GM12878 (cell line): ENCODE results near the gene IRF4. TPM values are rescaled to one million over a fixed set of nuclear protein-coding genes. Genes with fewer than 3 reads are reported as not detected.
A peak's percentile ranks its signal among the peaks of the same experiment; 100 is the strongest.

Source experiments
- ATAC-seq: fragments of 200-7000 bp; cut with Tn5 transposase; 3 replicates; pipeline ENCODE4 v1.9.1; 2020; ENCODE audit warnings: mild to moderate bottlenecking, moderate library complexity
- BruUV-seq: library from RNA; stranded (reverse); fragments of 400-500 nt; replicated peaks from 2 replicates; lab custom pipeline; 2021; lab: Mats Ljungman, UMichigan
- CTCF ChIA-PET: fragments of 300-600 bp; sonication (Branson Sonifier 250); formaldehyde crosslinking; extraction: SDS; loops from one replicate; lab custom pipeline; 2021; ENCODE audit warnings: inconsistent platforms; lab: Yijun Ruan, JAX
- POLR2A ChIA-PET: fragments of 350-600 bp; formaldehyde crosslinking; extraction: SDS; loops from one replicate; lab custom pipeline; 2021; ENCODE audit warnings: inconsistent platforms; lab: Charles Lee
- RAD21 ChIA-PET: fragments of 300-600 bp; sonication (Branson Sonifier 250); formaldehyde crosslinking; loops from one replicate; lab custom pipeline; 2023; ENCODE audit warnings: antibody characterized with exemption; ENCODE audit not compliant: unreplicated experiment; lab: Charles Lee
- SMC1A ChIA-PET: fragments of 300-600 bp; sonication (Branson Sonifier 250); formaldehyde crosslinking; loops from one replicate; lab custom pipeline; 2023; ENCODE audit not compliant: unreplicated experiment, uncharacterized antibody; lab: Charles Lee
- DNase-seq: peaks from one replicate; pipeline ENCODE4 v3.0.0-alpha.2; 2011; ENCODE audit warnings: low read depth, low spot score
- FAIRE-seq: peaks from 3 replicates; lab custom pipeline; 2011; peaks lifted over from hg19 to GRCh38; lab: Jason Lieb, UNC
- H2AFZ ChIP-seq: 2 replicates; pipeline ENCODE4 v1.6.0; 2011; ENCODE audit warnings: low read depth, low read length, control low read depth; ENCODE audit not compliant: control insufficient read depth
- H3K27ac ChIP-seq: 2 replicates; pipeline ENCODE4 v1.5.1; 2011; ENCODE audit warnings: control low read depth; ENCODE audit not compliant: control insufficient read depth, insufficient read depth
- H3K27me3 ChIP-seq, 2 experiments: replicated peaks in 1 of 2; 2 replicates each; pipeline versions ENCODE4 v1.6.0 to v1.6.1; 2011; ENCODE audit warnings: low read length in 1 of 2; ENCODE audit not compliant: control insufficient read depth in 2 of 2, insufficient read depth in 2 of 2
- H3K36me3 ChIP-seq, 2 experiments: 2 replicates each; pipeline ENCODE4 v1.5.1; 2011; ENCODE audit warnings: low read length in 1 of 2; ENCODE audit not compliant: control insufficient read depth in 2 of 2, insufficient read depth in 2 of 2
- H3K4me1 ChIP-seq: 2 replicates; pipeline ENCODE4 v1.6.1; 2011; ENCODE audit warnings: mild to moderate bottlenecking, low read length, moderate library complexity, mixed read lengths; ENCODE audit not compliant: control insufficient read depth, insufficient read depth
- H3K4me2 ChIP-seq: 2 replicates; pipeline ENCODE4 v1.6.0; 2011; ENCODE audit warnings: control low read depth; ENCODE audit not compliant: control insufficient read depth, insufficient read depth
- H3K4me3 ChIP-seq: fragments of 200-600 bp; sonication (generic); 2 replicates; pipeline ENCODE4 v1.5.1; 2016
- H3K79me2 ChIP-seq: 2 replicates; pipeline ENCODE4 v1.6.0; 2011; ENCODE audit warnings: low read length; ENCODE audit not compliant: control insufficient read depth, insufficient read depth
- H3K9ac ChIP-seq: 2 replicates; pipeline ENCODE4 v1.8.0; 2011; ENCODE audit warnings: low read length, control low read depth, mixed read lengths; ENCODE audit not compliant: control insufficient read depth, insufficient read depth
- H3K9me3 ChIP-seq: replicated peaks from 3 replicates; pipeline ENCODE4 v1.5.1; 2011; ENCODE audit warnings: mild to moderate bottlenecking, low read length; ENCODE audit not compliant: control insufficient read depth, insufficient read depth
- H4K20me1 ChIP-seq: 2 replicates; pipeline ENCODE4 v1.6.0; 2011; ENCODE audit not compliant: control insufficient read depth, insufficient read depth
- ETV6 ChIP-seq, 2 experiments: fragments of 450-650 bp in 1 of 2; IDR thresholded peaks in 1 of 2; conservative IDR thresholded peaks in 1 of 2; 2 replicates each; pipeline ENCODE4 v1.6.1; 2014; ENCODE audit warnings: antibody characterized with exemption in 1 of 2, borderline replicate concordance in 1 of 2, low read depth in 1 of 2, mild to moderate bottlenecking in 1 of 2, moderate library complexity in 1 of 2
- LARP7 ChIP-seq: fragments of 450-650 bp; IDR thresholded peaks from 2 replicates; pipeline ENCODE4 v1.6.1; 2017; ENCODE audit warnings: mild to moderate bottlenecking
- RAD21 ChIP-seq: IDR thresholded peaks from 2 replicates; pipeline ENCODE4 v1.6.1; 2011; ENCODE audit warnings: mild to moderate bottlenecking, low read depth, low read length, moderate library complexity; ENCODE audit not compliant: insufficient read depth
- WGBS: methylation state at CpG from one replicate; pipeline ENCODE4 v1.1.6; 2016; ENCODE audit warnings: low lambda C conversion rate; ENCODE audit not compliant: insufficient replicate concordance, insufficient coverage; ENCODE audit errors: missing lambda C conversion rate; 5-methylcytosine and 5-hydroxymethylcytosine counted together
- in situ Hi-C: fragments of 300-500 bp; cut with MboI; formaldehyde crosslinking; loops from 9 replicates; pipeline ENCODE4 v1.14.3; 2018; ENCODE audit warnings: mixed read lengths
- intact Hi-C: fragments of 100-400 bp; cut with micrococcal nuclease; formaldehyde crosslinking; loops from one replicate; pipeline ENCODE4 v1.14.2; 2022; ENCODE audit not compliant: unreplicated experiment
- polyA plus RNA-seq, 11 experiments: library from polyadenylated mRNA; depleted of rRNA in 4 of 11; unstranded in 6 of 11; stranded (reverse) in 5 of 11; fragments of >200 nt; fragmentation: Nextera tagmentation in 4 of 11; fragmentation: Illumina TruSeq in 1 of 11; extraction: Ambion mirVana in 4 of 11; extraction: Trizol in 1 of 11; gene quantifications; 1 replicate in 1 of 11; 2 replicates in 10 of 11; pipeline versions ENCODE4 v1.2.1 to v1.2.3, GENCODE V29; 2011 to 2016; ENCODE audit warnings: inconsistent platforms in 2 of 11, missing spikeins in 2 of 11, low read depth in 1 of 11
- total RNA-seq, 4 experiments: library from RNA; depleted of rRNA in 3 of 4; stranded (reverse); fragments of >200 nt in 3 of 4; fragmentation: Illumina TruSeq in 1 of 4; extraction: Trizol in 1 of 4; gene quantifications; 2 replicates each; pipeline versions ENCODE4 v1.2.1 to v1.2.3, GENCODE V29; 2013 to 2021

The IRF4 gene
- total and polyA plus RNA-seq, 10 of the 15 experiments (the other 5 are each of a cell fraction or from before 2014, with no cell fraction given), result 50.0 to 495 (median 257) TPM

- no peak for ATAC-seq
- Histone ChIP-seq H3K4me2 (peak overlapping the region; percentile 84), H3K27me3 (no peaks in the 10 kb centered on the region), H3K27ac (peak overlapping the region; percentile 35; the same call in 1 of the 2 replicates), H3K9ac (no peak overlapping the region), H3K4me1 (peaks cover 29% of the 10 kb centered on the region), H3K9me3 (no peaks in the 10 kb centered on the region), H3K36me3 (no peaks in the 10 kb centered on the region), H2AFZ (peak overlapping the region; percentile 68), H4K20me1 (no peaks in the 10 kb centered on the region), H3K79me2 (no peaks in the 10 kb centered on the region), H3K4me3 (0 out of 2 replicates have a peak overlapping the region, but pooled peaks have one; percentile 3)
- 83% methylated on average over 11 of the region's 14 CpGs for WGBS
- ChIA-PET RAD21 (interaction anchor here (0.7 to 2.1 kb wide), 11 partner anchors 11 to 246 kb away, joined by 3 to 11 read pairs (median 6); no protein-coding TSS in a partner anchor), CTCF (interaction anchor here (1.3 to 2.2 kb wide), 4 partner anchors 9 to 245 kb away, joined by 3 to 8 read pairs (median 6); no protein-coding TSS in a partner anchor), SMC1A (interaction anchor here (0.7 to 2.5 kb wide), 23 partner anchors 11 to 242 kb away, joined by 3 to 10 read pairs (median 4); no protein-coding TSS in a partner anchor), POLR2A (interaction anchor here (0.6 to 1.9 kb wide), 5 partner anchors 12 to 249 kb away, joined by 3 to 9 read pairs (median 3); no protein-coding TSS in a partner anchor)
- in situ Hi-C loops (no loop called here), intact Hi-C loops (loop anchor here (5.0 kb wide), 1 partner anchor 38 kb away; no protein-coding TSS in a partner anchor)
- no peak for FAIRE-seq
- BruUV-seq, result no TSS peak
- DNase-seq, result no peak
- TF ChIP-seq RAD21 (no peak), LARP7 (0 out of 2 replicates have a peak, but pooled peaks have one; percentile 60), ETV6 (conservative IDR thresholded peaks at IDR 0.05 in 1 of 2, IDR thresholded peaks at IDR 0.05 in 1 of 2; ENCODE audit: borderline replicate concordance in 1 of 2, low read depth in 1 of 2) (no peak)
These were observed 42.6 kb downstream of the IRF4 start for GRCh38 chr6:434051-434705.
